Measurements from ENCODE around the gene SLC39A11. TPM values are rescaled to one million over a fixed set of nuclear protein-coding genes. Genes with fewer than 3 reads are reported as not detected.

The SLC39A11 gene
- total and polyA plus RNA-seq, 12 donors: 7.0 to 91.4 (median 22.7) TPM

- no peaks in the 10 kb centered on the region for H3K9me3 ChIP-seq (replicated peaks in 1 of 3)
- TF ChIP-seq CTCF (IDR thresholded peaks at IDR 0.05) (no peak), POLR2A (IDR thresholded peaks at IDR 0.05) (no peak)
- whole genome bisulfite sequencing, 4 donors: 88 to 95% (median 95%) methylated on average over 5 to 8 of the region's 8 CpGs
- no peaks in the 10 kb centered on the region for H3K36me3 ChIP-seq (replicated peaks in 1 of 2)
- no peaks in the 10 kb centered on the region for H3K4me1 ChIP-seq (replicated peaks in 1 of 2)
- no peak for DNase-seq
- intact Hi-C loops (cut with DNase I): no loop called here
- no peak overlapping the region for H3K4me3 ChIP-seq
- H3K27ac ChIP-seq: no peak overlapping the region
- H3K27me3 ChIP-seq: no peaks in the 10 kb centered on the region
Observed at GRCh38 chr17:72865954-72866353, 226.5 kb downstream of the SLC39A11 start.

DNA sequence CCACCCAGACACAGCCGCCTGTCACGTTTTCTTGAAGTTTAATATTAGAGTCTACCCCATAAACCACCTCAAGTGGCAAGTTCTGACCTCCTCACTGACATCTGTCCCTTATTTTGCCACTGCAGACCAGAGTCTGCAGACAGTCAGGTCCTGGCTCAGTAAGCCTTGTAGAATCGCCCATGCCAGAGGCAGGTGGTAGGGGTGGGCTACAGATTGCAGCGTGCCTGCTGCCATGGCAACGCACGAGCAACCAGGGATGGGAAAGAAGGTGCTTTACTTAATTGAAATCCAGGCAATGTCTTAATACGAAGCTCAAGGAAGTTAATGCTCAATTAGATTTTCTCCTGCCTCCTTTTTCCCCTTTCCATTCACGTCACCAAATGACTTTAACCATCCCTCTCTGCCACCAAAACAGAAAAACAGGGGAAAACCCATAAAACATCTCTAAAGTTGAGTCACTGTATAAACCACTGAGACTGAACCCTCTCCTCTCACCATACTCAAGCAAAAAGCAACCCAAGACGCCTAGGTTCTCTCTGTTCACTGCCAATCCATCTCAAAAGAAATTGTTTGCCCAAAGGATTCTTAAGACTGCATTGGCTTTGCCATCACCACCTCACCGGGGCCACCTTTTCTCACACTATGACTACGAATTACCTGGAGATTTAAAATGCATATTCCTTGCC, 228.8 kb downstream of the SLC39A11 start:
- Histone ChIP-seq H3K4me3 (no peak overlapping the region), H3K36me3 (replicated peaks in 1 of 2) (no peaks in the 10 kb centered on the region), H3K27ac (no peak overlapping the region), H3K9me3 (replicated peaks in 1 of 3) (no peaks in the 10 kb centered on the region), H3K4me1 (replicated peaks in 1 of 2) (no peaks in the 10 kb centered on the region), H3K27me3 (no peaks in the 10 kb centered on the region)
- DNase-seq: no peak
- 89 to 92% (median 89%) methylated on average over 11 of the region's 11 CpGs for WGBS, 4 donors
- intact Hi-C loops (cut with DNase I): no loop called here
- TF ChIP-seq POLR2A (IDR thresholded peaks at IDR 0.05) (no peak), CTCF (IDR thresholded peaks at IDR 0.05) (no peak)

- no peak overlapping the region for H3K4me3 ChIP-seq
- no peaks in the 10 kb centered on the region for H3K9me3 ChIP-seq (replicated peaks in 1 of 3)
- 63 to 71% (median 70%) methylated on average over 7 of the region's 7 CpGs for WGBS, 4 donors
- no peak overlapping the region for H3K27ac ChIP-seq
- TF ChIP-seq CTCF (IDR thresholded peaks at IDR 0.05): no peak
- TF ChIP-seq POLR2A (IDR thresholded peaks at IDR 0.05): no peak
- no peaks in the 10 kb centered on the region for H3K36me3 ChIP-seq (replicated peaks in 1 of 2)
- H3K4me1 ChIP-seq (replicated peaks in 1 of 2): no peaks in the 10 kb centered on the region
- intact Hi-C loops (cut with DNase I): no loop called here
- no peaks in the 10 kb centered on the region for H3K27me3 ChIP-seq
- no peak for DNase-seq
Observed at GRCh38 chr17:72862276-72862999, 230.1 kb downstream of the SLC39A11 start.

GRCh38 chr17:72861811-72862210, 230.7 kb downstream of the SLC39A11 start:
- intact Hi-C loops (cut with DNase I): no loop called here
- DNase-seq: no peak
- Histone ChIP-seq H3K27me3 (no peaks in the 10 kb centered on the region), H3K4me1 (replicated peaks in 1 of 2) (no peaks in the 10 kb centered on the region), H3K9me3 (replicated peaks in 1 of 3) (no peaks in the 10 kb centered on the region), H3K36me3 (replicated peaks in 1 of 2) (no peaks in the 10 kb centered on the region), H3K4me3 (no peak overlapping the region), H3K27ac (no peak overlapping the region)
- TF ChIP-seq CTCF (IDR thresholded peaks at IDR 0.05): no peak
- TF ChIP-seq POLR2A (IDR thresholded peaks at IDR 0.05): no peak
